Colonic mucosa (tissue), 4 donors: Measurements from ENCODE around the gene CAPN5. TPM values are rescaled to one million over a fixed set of nuclear protein-coding genes. Genes with fewer than 3 reads are reported as not detected.

Experiments used
- DNase-seq: peaks from one replicate; pipeline ENCODE4 v3.0.0-alpha.2; 2020
- H3K27ac ChIP-seq: fragments of 200-600 bp; one replicate; pipeline ENCODE4 v1.8.0; 2021
- H3K27me3 ChIP-seq: fragments of 200-600 bp; one replicate; pipeline ENCODE4 v1.8.0; 2021
- H3K36me3 ChIP-seq: fragments of 200-600 bp; one replicate; pipeline ENCODE4 v1.8.0; 2021
- H3K4me1 ChIP-seq: fragments of 200-600 bp; one replicate; pipeline ENCODE4 v1.8.0; 2021; ENCODE audit warnings: mild to moderate bottlenecking
- H3K4me3 ChIP-seq: fragments of 200-600 bp; one replicate; pipeline ENCODE4 v1.8.0; 2021
- H3K9ac ChIP-seq, 2 donors: one replicate each; pipeline ENCODE4 v1.7.0; 2013; ENCODE audit warnings: control low read depth in 2 of 2, low read depth in 2 of 2, low read length in 2 of 2
- H3K9me3 ChIP-seq: fragments of 200-600 bp; one replicate; pipeline ENCODE4 v1.8.0; 2021
- intact Hi-C: fragments of 100-400 bp; cut with DNase I; formaldehyde crosslinking; loops from one replicate; pipeline ENCODE4 v1.14.1; 2022
- total RNA-seq, 2 donors: library from RNA; stranded (reverse); fragmentation: NEBNext Ultra II Directional in 1 of 2; extraction: Animal tissue kit (Norgen Biotek cat#: 25700) in 1 of 2; gene quantifications; one replicate each; pipeline ENCODE4 v1.2.1, GENCODE V29; 2021
- TF ChIP-seq, protein P1 (sequence below): fragments of 200-600 bp; IDR thresholded peaks from one replicate; pipeline ENCODE4 v1.8.0; 2022; ENCODE audit warnings: antibody characterized with exemption, mild to moderate bottlenecking
- donor health status: healthy.
- donor health status: DM: no; HTN: no; CAD: no.
- donor health status: DM: no; HTN: no; CAD: no.

The CAPN5 gene
- total RNA-seq, 2 donors from 2014 or later: 258 to 267 TPM

DNA sequence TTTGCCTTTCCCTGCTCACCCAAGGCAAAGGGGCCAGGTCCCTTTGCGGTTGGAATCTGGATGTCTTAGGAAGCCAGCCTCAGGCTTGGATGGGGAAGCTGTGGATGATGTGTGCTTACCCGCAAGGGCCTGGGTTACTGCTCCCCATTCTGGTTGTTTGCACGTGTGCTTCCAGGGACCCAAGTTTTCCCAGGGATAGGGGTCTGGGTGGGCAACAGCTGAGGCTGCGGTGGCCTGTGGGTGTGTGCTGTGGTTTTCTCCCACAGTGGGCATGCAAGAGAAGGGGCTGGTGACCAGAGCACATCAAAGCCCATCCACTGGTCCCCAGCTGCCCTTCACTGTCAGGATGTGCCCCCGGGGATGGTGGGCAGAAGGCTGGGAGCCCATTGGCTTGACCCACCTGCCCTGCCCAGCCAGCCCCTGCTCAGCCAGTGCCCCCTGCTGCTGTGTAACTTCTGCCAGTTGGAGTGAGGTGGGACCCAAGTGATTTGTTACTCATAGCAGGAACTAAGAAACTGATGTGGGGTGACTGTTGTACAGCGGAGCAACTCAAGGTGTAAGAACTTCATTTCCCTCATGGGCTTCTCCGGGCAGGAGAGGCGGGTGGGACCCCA, 3.3 kb downstream of the CAPN5 start:
- H3K9ac ChIP-seq: peak overlapping the region; percentile 46 to 97
- H3K27me3 ChIP-seq: no peaks in the 10 kb centered on the region
- H3K4me1 ChIP-seq: peaks cover 55% of the 10 kb centered on the region
- no peaks in the 10 kb centered on the region for H3K9me3 ChIP-seq
- H3K36me3 ChIP-seq: no peaks in the 10 kb centered on the region
- intact Hi-C loops: no loop called here
- peak overlapping the region; percentile 95 for H3K27ac ChIP-seq
- DNase-seq: no peak
- TF ChIP-seq, protein P1, sequence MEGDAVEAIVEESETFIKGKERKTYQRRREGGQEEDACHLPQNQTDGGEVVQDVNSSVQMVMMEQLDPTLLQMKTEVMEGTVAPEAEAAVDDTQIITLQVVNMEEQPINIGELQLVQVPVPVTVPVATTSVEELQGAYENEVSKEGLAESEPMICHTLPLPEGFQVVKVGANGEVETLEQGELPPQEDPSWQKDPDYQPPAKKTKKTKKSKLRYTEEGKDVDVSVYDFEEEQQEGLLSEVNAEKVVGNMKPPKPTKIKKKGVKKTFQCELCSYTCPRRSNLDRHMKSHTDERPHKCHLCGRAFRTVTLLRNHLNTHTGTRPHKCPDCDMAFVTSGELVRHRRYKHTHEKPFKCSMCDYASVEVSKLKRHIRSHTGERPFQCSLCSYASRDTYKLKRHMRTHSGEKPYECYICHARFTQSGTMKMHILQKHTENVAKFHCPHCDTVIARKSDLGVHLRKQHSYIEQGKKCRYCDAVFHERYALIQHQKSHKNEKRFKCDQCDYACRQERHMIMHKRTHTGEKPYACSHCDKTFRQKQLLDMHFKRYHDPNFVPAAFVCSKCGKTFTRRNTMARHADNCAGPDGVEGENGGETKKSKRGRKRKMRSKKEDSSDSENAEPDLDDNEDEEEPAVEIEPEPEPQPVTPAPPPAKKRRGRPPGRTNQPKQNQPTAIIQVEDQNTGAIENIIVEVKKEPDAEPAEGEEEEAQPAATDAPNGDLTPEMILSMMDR: no peak
- H3K4me3 ChIP-seq: no peak overlapping the region

DNA sequence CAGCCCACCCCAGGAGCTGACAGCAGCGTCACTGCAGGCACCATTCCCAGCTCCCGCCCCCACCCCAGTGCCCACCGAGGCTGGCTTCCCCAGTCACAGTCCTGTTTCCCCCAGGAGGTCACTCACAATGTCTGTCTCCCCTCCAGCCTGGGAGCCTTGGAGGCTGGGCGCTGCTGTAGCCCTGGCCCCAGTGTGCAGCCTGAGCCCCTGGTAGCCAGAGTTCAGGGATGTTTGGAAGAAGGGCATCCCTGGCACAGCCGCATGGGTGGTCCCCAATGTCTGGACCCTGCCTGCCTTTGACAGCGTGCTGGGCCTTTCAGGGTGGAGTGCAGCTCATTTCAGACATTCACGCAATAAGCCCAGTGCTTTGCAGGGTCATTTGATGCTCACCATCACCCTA, 4.3 kb downstream of the CAPN5 start:
- TF ChIP-seq, protein P1: no peak
- Histone ChIP-seq H3K27ac (peak overlapping the region; percentile 95), H3K9ac (peak overlapping the region in 1 of 2 donors; percentile 97), H3K4me3 (no peak overlapping the region), H3K36me3 (no peaks in the 10 kb centered on the region), H3K9me3 (no peaks in the 10 kb centered on the region), H3K4me1 (peaks cover 52% of the 10 kb centered on the region), H3K27me3 (no peaks in the 10 kb centered on the region)
- DNase-seq: no peak
- intact Hi-C loops: no loop called here

DNA sequence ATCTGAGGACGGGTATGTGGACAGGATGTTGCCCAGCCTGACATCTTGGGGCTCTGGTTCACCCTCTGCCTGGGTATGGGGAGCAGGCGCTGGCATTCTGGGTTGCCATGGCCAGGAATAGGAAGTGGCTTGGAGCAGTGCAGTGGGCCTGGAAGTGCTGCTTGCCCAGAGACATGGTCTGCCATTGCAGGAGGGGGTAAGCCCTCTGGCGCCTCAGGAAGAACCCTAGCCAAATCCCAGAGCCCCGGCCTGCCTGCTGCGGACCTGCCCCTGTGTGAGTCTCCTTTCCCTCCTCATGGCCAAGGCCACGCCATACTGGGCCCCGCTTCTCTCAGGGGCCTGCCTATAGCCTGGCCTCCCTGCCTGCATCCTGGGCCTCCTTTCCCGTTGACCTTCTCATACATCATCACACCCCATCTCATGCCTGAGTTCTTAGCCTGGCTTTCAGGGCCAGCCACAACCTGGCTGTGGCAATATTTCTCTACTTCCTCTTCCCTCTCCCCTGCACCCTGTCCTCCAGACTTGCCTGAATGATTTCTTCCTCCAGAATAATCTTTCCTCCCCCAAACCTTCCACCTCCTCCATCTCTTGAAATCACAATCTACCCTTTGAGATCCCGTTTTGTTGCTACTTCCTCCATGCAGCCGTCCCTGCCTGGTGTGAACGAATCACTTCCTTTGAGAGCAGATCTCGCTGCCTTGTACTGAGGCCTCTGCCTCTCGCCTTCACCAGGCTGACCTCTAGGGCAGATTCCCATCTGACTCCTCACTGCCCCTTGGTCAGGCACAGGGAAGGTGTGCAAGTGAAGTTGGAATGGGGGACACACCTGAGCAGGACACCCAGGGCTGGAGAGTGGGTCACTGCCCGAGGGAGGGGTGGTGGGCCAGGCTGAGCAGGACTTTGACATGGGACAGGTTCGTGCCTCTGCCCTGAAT, 5.2 kb downstream of the CAPN5 start:
- H3K4me1 ChIP-seq: peaks cover 50% of the 10 kb centered on the region

DNA sequence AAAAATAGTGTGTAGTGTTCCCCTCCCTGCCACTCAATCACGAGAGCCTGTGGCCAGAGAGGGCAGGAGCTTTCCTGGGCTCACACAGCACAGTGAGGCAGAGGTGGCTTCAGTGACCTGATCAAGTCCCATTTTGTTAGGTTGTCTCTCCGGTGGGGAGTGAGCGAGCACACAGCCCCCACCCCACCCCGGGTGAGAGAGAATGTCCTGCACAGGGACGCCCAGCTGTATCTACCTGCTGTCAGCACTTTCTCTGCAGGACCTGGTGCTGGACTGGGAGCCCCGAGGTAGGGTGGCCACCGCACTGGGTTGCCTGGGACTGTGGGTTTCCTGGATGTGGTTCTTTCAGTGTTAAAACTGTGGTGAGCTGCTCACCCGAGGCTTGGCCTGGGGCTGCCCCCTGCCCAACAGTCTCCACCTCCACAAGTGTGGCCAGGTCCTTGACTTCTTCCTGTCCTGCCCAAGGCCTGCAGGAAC, 6.1 kb downstream of the CAPN5 start:
- no peaks in the 10 kb centered on the region for H3K9me3 ChIP-seq
- no peak overlapping the region for H3K4me3 ChIP-seq
- DNase-seq: peak; percentile 40
- H3K27ac ChIP-seq: peak overlapping the region; percentile 95
- TF ChIP-seq, protein P1: no peak
- H3K9ac ChIP-seq: peak overlapping the region; percentile 52 to 97
- intact Hi-C loops: no loop called here
- H3K27me3 ChIP-seq: no peaks in the 10 kb centered on the region
- peaks cover 50% of the 10 kb centered on the region for H3K4me1 ChIP-seq
- H3K36me3 ChIP-seq: no peaks in the 10 kb centered on the region

More for the DNA sequence above, 5.2 kb downstream of the CAPN5 start:
- intact Hi-C loops: no loop called here
- DNase-seq: peak; percentile 38
- H3K9ac ChIP-seq: peak overlapping the region; percentile 52 to 97
- H3K36me3 ChIP-seq: no peaks in the 10 kb centered on the region
- peak overlapping the region; percentile 95 for H3K27ac ChIP-seq
- H3K27me3 ChIP-seq: no peaks in the 10 kb centered on the region
- TF ChIP-seq, protein P1: no peak
- H3K9me3 ChIP-seq: no peaks in the 10 kb centered on the region
- no peak overlapping the region for H3K4me3 ChIP-seq

DNA sequence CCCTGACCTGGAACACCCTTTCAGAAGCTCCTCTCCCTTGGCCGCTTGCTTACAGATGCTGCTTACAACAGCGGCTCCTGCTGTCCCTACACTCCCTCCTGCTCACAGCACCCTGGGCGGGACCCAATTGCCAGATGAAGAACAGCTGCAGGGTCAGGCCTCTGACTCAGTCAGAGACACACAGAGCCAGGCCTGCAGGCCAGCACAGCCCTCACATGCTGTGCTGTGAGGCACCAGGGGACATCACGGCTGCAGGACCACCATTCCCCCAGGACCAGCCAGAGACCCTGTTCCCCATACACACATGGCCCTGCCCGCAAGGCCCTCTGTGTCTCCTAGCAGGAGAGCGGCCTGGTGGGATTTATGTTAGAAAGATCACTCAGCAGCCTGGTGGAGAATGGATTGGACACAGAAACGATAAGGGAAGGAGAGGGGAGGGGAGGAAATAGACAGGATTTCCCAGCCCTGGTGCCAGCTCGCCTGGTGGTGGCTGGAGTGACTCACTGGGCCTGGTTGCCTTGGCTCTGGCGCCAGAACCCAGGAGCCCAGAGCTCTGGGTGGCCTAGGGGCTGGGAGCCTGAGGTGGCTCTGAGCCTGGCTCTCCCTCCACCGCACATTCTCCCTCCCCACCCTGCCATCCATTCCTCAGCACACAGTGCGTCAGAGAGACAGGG, 6.7 kb downstream of the CAPN5 start:
- Histone ChIP-seq H3K9ac (peak overlapping the region; percentile 63 to 97), H3K4me1 (peaks cover 50% of the 10 kb centered on the region), H3K9me3 (no peaks in the 10 kb centered on the region), H3K27me3 (no peaks in the 10 kb centered on the region), H3K27ac (peak overlapping the region; percentile 95), H3K4me3 (no peak overlapping the region), H3K36me3 (no peaks in the 10 kb centered on the region)
- intact Hi-C loops: no loop called here
- TF ChIP-seq, protein P1: peak; percentile 45
- peak; percentile 94 for DNase-seq
